ENCODE results near the gene MOB3A.

- TF ChIP-seq CTCF (IDR thresholded peaks at IDR 0.05) (no peak), POLR2A (IDR thresholded peaks at IDR 0.05) (no peak)
Measured at GRCh38 chr19:2062770-2063169, 33.4 kb downstream of the MOB3A start.
